K562 (cell line): ENCODE measurements around the gene NHSL2.

Source experiments
- CTCF ChIP-seq, 3 experiments: IDR thresholded peaks in 2 of 3; conservative IDR thresholded peaks in 1 of 3; 2 replicates each; pipeline ENCODE4 v1.5.1; 2011 to 2012; ENCODE audit warnings: low read length in 3 of 3, mild to moderate bottlenecking in 3 of 3, control low read depth in 2 of 3, improper control_type of control experiment in 1 of 3, inconsistent platforms in 1 of 3, low read depth in 1 of 3, mixed read lengths in 1 of 3, moderate library complexity in 1 of 3; ENCODE audit not compliant: insufficient read depth in 2 of 3
- PML ChIP-seq: IDR thresholded peaks from 2 replicates; pipeline ENCODE4 v1.6.1; 2012; ENCODE audit warnings: low read length, inconsistent platforms
- POLR2G ChIP-seq: fragments of 200-400 bp; formaldehyde crosslinking; IDR thresholded peaks from 2 replicates; pipeline ENCODE4 v1.6.1; 2017; ENCODE audit warnings: low read depth, mild to moderate bottlenecking, antibody characterized with exemption, low read length, moderate library complexity
- RBBP5 ChIP-seq: fragments of 200-600 bp; sonication (generic); IDR thresholded peaks from 2 replicates; pipeline ENCODE4 v1.6.1; 2012; ENCODE audit warnings: borderline replicate concordance, mild to moderate bottlenecking, low read length, control low read depth, inconsistent platforms; ENCODE audit not compliant: insufficient read depth, poor library complexity, severe bottlenecking
- RCOR1 ChIP-seq, 2 experiments: IDR thresholded peaks; 2 replicates each; pipeline ENCODE4 v1.6.1; 2012; ENCODE audit warnings: low read depth in 2 of 2, low read length in 2 of 2, borderline replicate concordance in 1 of 2, improper control_type of control experiment in 1 of 2
- SMC3 ChIP-seq: conservative IDR thresholded peaks from 2 replicates; pipeline ENCODE4 v1.6.1; 2011; ENCODE audit warnings: low read depth, low read length, improper control_type of control experiment; ENCODE audit not compliant: insufficient read depth
- TEAD1 ChIP-seq, 2 experiments: fragments of 450-650 bp in 1 of 2; sonication (generic) in 1 of 2; formaldehyde crosslinking; IDR thresholded peaks; 2 replicates each; pipeline versions ENCODE4 v1.4.0 to v1.8.0; 2020 to 2022; ENCODE audit warnings: mild to moderate bottlenecking in 2 of 2, missing genetic modification reagents in 1 of 2
- ZNF384 ChIP-seq: IDR thresholded peaks from 2 replicates; pipeline ENCODE4 v1.6.1; 2012; ENCODE audit warnings: low read depth, low read length, improper control_type of control experiment
- TF ChIP-seq, protein P1 (sequence below), 2 experiments: fragments of 450-650 bp; formaldehyde crosslinking in 1 of 2; IDR thresholded peaks; 2 replicates each; pipeline versions ENCODE4 v1.4.0 to v1.6.1; 2014 to 2020; ENCODE audit warnings: mild to moderate bottlenecking in 2 of 2, borderline replicate concordance in 1 of 2, low read depth in 1 of 2

GRCh38 chrX:71910986-71911730 lies 513 bp downstream of the NHSL2 start:
- TF ChIP-seq POLR2G (no peak), RCOR1 (IDR thresholded peaks at IDR 0.05; ENCODE audit: borderline replicate concordance in 1 of 2, low read depth in 2 of 2, low read length in 2 of 2) (no peak), SMC3 (no peak), RBBP5 (no peak), TEAD1 (CRISPR knock-in tag; IDR thresholded peaks at IDR 0.05) (no peak), PML (no peak), CTCF (IDR thresholded peaks at IDR 0.05 in 2 of 3, conservative IDR thresholded peaks at IDR 0.05 in 1 of 3; ENCODE audit: insufficient read depth in 2 of 3, low read depth in 1 of 3, low read length in 3 of 3) (0 out of 6 replicates have a peak, but pooled peaks of 1 of the 3 experiments have one; percentile 2), ZNF384 (no peak)
- TF ChIP-seq, protein P1, sequence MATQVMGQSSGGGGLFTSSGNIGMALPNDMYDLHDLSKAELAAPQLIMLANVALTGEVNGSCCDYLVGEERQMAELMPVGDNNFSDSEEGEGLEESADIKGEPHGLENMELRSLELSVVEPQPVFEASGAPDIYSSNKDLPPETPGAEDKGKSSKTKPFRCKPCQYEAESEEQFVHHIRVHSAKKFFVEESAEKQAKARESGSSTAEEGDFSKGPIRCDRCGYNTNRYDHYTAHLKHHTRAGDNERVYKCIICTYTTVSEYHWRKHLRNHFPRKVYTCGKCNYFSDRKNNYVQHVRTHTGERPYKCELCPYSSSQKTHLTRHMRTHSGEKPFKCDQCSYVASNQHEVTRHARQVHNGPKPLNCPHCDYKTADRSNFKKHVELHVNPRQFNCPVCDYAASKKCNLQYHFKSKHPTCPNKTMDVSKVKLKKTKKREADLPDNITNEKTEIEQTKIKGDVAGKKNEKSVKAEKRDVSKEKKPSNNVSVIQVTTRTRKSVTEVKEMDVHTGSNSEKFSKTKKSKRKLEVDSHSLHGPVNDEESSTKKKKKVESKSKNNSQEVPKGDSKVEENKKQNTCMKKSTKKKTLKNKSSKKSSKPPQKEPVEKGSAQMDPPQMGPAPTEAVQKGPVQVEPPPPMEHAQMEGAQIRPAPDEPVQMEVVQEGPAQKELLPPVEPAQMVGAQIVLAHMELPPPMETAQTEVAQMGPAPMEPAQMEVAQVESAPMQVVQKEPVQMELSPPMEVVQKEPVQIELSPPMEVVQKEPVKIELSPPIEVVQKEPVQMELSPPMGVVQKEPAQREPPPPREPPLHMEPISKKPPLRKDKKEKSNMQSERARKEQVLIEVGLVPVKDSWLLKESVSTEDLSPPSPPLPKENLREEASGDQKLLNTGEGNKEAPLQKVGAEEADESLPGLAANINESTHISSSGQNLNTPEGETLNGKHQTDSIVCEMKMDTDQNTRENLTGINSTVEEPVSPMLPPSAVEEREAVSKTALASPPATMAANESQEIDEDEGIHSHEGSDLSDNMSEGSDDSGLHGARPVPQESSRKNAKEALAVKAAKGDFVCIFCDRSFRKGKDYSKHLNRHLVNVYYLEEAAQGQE (IDR thresholded peaks at IDR 0.05; ENCODE audit: borderline replicate concordance), result no peak
- TF ChIP-seq, protein P1 (CRISPR knock-in tag; IDR thresholded peaks at IDR 0.05; ENCODE audit: low read depth), result no peak
